Measurements from ENCODE around the gene FRRS1L. TPM values are rescaled to one million over a fixed set of nuclear protein-coding genes. Genes with fewer than 3 reads are reported as not detected.
A peak's percentile ranks its signal among the peaks of the same experiment; 100 is the strongest.

FRRS1L gene
- total and polyA plus RNA-seq, 8 donors: 0.12 to 4.6 (median 0.55) TPM; not detected in 1

- peaks cover 14 to 75% (median 66%) of the 10 kb centered on the region in 4 donors for H3K36me3 ChIP-seq
- peak overlapping the region in 1 of 5 donors; percentile 15 for H3K27ac ChIP-seq
- H3K27me3 ChIP-seq: no peaks in the 10 kb centered on the region
- peaks cover 14 to 66% (median 43%) of the 10 kb centered on the region in 4 donors for H3K4me1 ChIP-seq
- DNase-seq: no peak
- intact Hi-C loops (cut with DNase I; ENCODE audit: low total_unique reads): no loop called here
- H3K4me3 ChIP-seq: no peak overlapping the region
- no peak for TF ChIP-seq POLR2AphosphoS5 (IDR thresholded peaks at IDR 0.05)
- no peak for TF ChIP-seq EP300 (IDR thresholded peaks at IDR 0.05)
- TF ChIP-seq POLR2A (IDR thresholded peaks at IDR 0.05): no peak
- TF ChIP-seq CTCF (IDR thresholded peaks at IDR 0.05): no peak
- H3K9me3 ChIP-seq: no peaks in the 10 kb centered on the region
Observed at GRCh38 chr9:109092051-109092580, 74.9 kb downstream of the FRRS1L start.

- peak overlapping the region in 2 of 5 donors; percentile 62 to 63 for H3K27ac ChIP-seq
- H3K27me3 ChIP-seq: no peaks in the 10 kb centered on the region
- no peak overlapping the region for H3K4me3 ChIP-seq
- TF ChIP-seq EP300 (IDR thresholded peaks at IDR 0.05) (no peak), POLR2AphosphoS5 (IDR thresholded peaks at IDR 0.05) (no peak), CTCF (IDR thresholded peaks at IDR 0.05) (no peak), POLR2A (IDR thresholded peaks at IDR 0.05) (no peak)
- H3K9me3 ChIP-seq: no peaks in the 10 kb centered on the region
- 78 to 97% (median 97%) methylated on average over 7 of the region's 7 CpGs for WGBS, 5 donors
- no peak for DNase-seq
- peaks cover 13 to 41% (median 28%) of the 10 kb centered on the region in 4 donors for H3K4me1 ChIP-seq
- H3K36me3 ChIP-seq: peaks cover 21 to 88% (median 80%) of the 10 kb centered on the region in 4 donors
- intact Hi-C loops (cut with DNase I; ENCODE audit: low total_unique reads): no loop called here
Observed at GRCh38 chr9:109088221-109088620, 78.8 kb downstream of the FRRS1L start.

- Histone ChIP-seq H3K27ac (peak overlapping the region in 2 of 5 donors; percentile 62 to 63), H3K9me3 (no peaks in the 10 kb centered on the region), H3K4me1 (peaks cover 13 to 38% (median 26%) of the 10 kb centered on the region in 4 donors), H3K27me3 (no peaks in the 10 kb centered on the region), H3K36me3 (peaks cover 21 to 87% (median 76%) of the 10 kb centered on the region in 4 donors), H3K4me3 (no peak overlapping the region)
- DNase-seq: no peak
- intact Hi-C loops (cut with DNase I; ENCODE audit: low total_unique reads): no loop called here
- WGBS, 5 donors: 95 to 98% (median 96%) methylated on average over 2 of the region's 2 CpGs
- TF ChIP-seq EP300 (IDR thresholded peaks at IDR 0.05) (no peak), POLR2AphosphoS5 (IDR thresholded peaks at IDR 0.05) (no peak), POLR2A (IDR thresholded peaks at IDR 0.05) (no peak), CTCF (IDR thresholded peaks at IDR 0.05) (no peak)
Observed at GRCh38 chr9:109087795-109088194, 79.3 kb downstream of the FRRS1L start.

- 71 to 89% (median 81%) methylated on average over 3 of the region's 3 CpGs for WGBS, 5 donors
- peaks cover 21 to 75% (median 62%) of the 10 kb centered on the region in 4 donors for H3K36me3 ChIP-seq
- intact Hi-C loops (cut with DNase I; ENCODE audit: low total_unique reads): no loop called here
- H3K9me3 ChIP-seq: no peaks in the 10 kb centered on the region
- no peak for TF ChIP-seq POLR2AphosphoS5 (IDR thresholded peaks at IDR 0.05)
- no peak for TF ChIP-seq EP300 (IDR thresholded peaks at IDR 0.05)
- TF ChIP-seq POLR2A (IDR thresholded peaks at IDR 0.05): no peak
- TF ChIP-seq CTCF (IDR thresholded peaks at IDR 0.05): no peak
- H3K4me3 ChIP-seq: no peak overlapping the region
- peak in 1 of 2 donors; percentile 18 for DNase-seq
- H3K27ac ChIP-seq: peak overlapping the region in 3 of 5 donors; percentile 39 to 62 (median 42)
- H3K27me3 ChIP-seq: no peaks in the 10 kb centered on the region
- peaks cover 13 to 37% (median 28%) of the 10 kb centered on the region in 4 donors for H3K4me1 ChIP-seq
Observed at GRCh38 chr9:109086221-109086620, 80.8 kb downstream of the FRRS1L start.

Measured in stomach (tissue), 9 donors.